Right cardiac atrium (tissue), 5 donors: ENCODE data around the gene TRNP1. TPM values are rescaled to one million over a fixed set of nuclear protein-coding genes. Genes with fewer than 3 reads are reported as not detected.
A peak's percentile ranks its signal among the peaks of the same experiment; 100 is the strongest.

Experiments
- ATAC-seq, 2 donors: fragments of 200-7000 bp; cut with Tn5 transposase; one replicate each; pipeline versions ENCODE4 v1.8.0 to v1.9.1; 2020; ENCODE audit warnings: moderate library complexity in 2 of 2, mild to moderate bottlenecking in 1 of 2
- DNase-seq, 3 donors: peaks; one replicate each; pipeline ENCODE4 v3.0.0-alpha.2; 2020
- H3K27ac ChIP-seq: one replicate; pipeline ENCODE4 v1.5.1; 2013; ENCODE audit warnings: mild to moderate bottlenecking, low read length, control low read depth, moderate library complexity
- H3K27me3 ChIP-seq: one replicate; pipeline ENCODE4 v1.6.1; 2013; ENCODE audit not compliant: control insufficient read depth, insufficient read depth
- H3K4me1 ChIP-seq: one replicate; pipeline ENCODE4 v1.6.1; 2013; ENCODE audit warnings: low read length; ENCODE audit not compliant: control insufficient read depth, insufficient read depth
- H3K4me3 ChIP-seq: one replicate; pipeline ENCODE4 v1.5.1; 2013; ENCODE audit warnings: low read length, control low read depth
- H3K9me3 ChIP-seq: one replicate; pipeline ENCODE4 v1.6.1; 2013; ENCODE audit warnings: low read length; ENCODE audit not compliant: control insufficient read depth
- WGBS: extraction: QIAGEN DNeasy Blood & Tissue Kit; methylation state at CpG from one replicate; pipeline ENCODE4 v1.1.7; 2013; 5-methylcytosine and 5-hydroxymethylcytosine counted together
- intact Hi-C, 4 donors: fragments of 100-400 bp; cut with DNase I; formaldehyde crosslinking; loops; one replicate each; pipeline versions ENCODE4 v1.11.0 to v1.14.0; 2022 to 2023
- polyA plus RNA-seq: library from polyadenylated mRNA; stranded (reverse); fragments of 200-250 nt; gene quantifications from one replicate; pipeline ENCODE4 v1.2.3, GENCODE V29; 2013
- total RNA-seq, 4 donors: library from RNA; stranded (reverse); fragmentation: NEBNext Ultra II Directional; extraction: Animal tissue kit (Norgen Biotek cat#: 25700); gene quantifications; one replicate each; pipeline ENCODE4 v1.2.1, GENCODE V29; 2021
- donor health status: healthy with polysubstance abuse.
- donor health status: DM: no; HTN: yes; CAD: no.
- donor health status: DM: no; HTN: no; CAD: no.
- donor health status: DM: no; HTN: yes; CAD: no; lungs with severe emphysema.
- donor health status: DM: yes; HTN: yes; CAD: no.

The TRNP1 gene
- total and polyA plus RNA-seq, 5 donors, result 45.9 to 64.6 (median 51.7) TPM

DNA sequence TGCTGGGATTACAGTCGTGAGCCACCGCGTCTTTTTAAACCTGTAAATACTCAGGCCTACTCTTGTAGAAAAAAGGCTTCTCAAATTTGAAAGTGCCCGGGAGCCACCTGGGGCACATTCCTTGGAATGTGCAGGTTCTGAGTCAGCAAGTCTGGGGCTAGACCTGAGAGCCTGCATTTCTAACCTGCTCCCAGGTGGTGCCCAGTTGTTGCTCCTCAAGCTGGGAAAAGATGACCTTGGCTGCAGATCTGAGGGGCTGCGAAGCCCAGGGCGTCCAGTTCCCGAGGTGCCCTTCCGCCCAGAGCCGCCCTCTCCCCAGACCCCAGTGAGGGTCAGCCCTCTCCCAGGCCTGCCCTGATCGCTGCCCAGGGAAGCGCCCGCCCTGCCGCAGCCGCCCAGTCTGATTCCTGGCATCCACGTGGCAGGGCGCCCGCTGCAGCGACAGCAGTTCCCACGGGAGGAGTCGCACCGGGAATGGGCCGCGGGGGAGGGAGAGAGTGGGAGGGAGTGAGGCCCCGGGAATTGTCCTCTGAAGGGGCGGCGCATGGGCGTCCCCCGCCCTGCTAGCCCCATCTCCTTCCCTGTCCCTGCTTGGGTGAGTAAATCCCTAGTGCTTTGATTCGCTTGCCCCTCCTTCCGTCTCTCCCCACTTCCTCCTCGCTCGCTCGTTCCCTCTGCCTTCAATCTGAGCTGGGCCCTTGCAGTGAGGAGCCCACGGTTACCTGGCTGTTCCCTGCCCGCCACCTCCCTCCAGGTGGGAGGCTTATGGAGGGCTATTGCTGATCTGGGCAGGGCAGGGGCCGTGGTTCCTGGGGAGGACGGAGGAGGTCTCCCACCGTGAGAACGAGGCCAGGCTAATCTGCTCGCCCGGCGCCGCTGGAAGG, 38.0 kb downstream of the TRNP1 start:
- WGBS, result 18% methylated on average over 43 of the region's 43 CpGs
- intact Hi-C loops, result loop anchor here in 1 of 4 donors (10.0 kb wide), 1 partner anchor 493 kb away; no protein-coding TSS in a partner anchor

DNA sequence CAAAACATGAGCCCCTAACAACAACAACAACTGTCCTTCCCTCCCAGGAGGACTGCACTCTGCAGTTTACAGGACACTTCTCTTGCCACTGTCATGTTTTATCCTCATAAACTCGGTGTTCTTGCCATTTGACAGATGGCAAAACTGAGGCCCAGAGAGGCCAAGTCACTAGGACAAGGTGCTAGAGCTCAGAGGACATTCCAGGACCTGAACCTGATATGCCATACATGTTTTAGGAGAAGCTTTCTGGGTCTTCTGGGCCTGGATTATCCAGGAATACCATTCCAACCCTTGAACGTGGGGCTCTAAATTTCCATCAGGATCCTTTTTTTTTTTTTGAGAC, 38.6 kb downstream of the TRNP1 start:
- WGBS, result 71% methylated on average over 2 of the region's 2 CpGs
- Histone ChIP-seq H3K9me3 (no peaks in the 10 kb centered on the region), H3K4me1 (no peaks in the 10 kb centered on the region), H3K27me3 (no peaks in the 10 kb centered on the region), H3K27ac (peak overlapping the region; percentile 5), H3K4me3 (peak overlapping the region; percentile 1)
- ATAC-seq (no peak), DNase-seq (no peak)
- intact Hi-C loops, result loop anchor here in 1 of 4 donors (10.0 kb wide), 1 partner anchor 493 kb away; no protein-coding TSS in a partner anchor

More for the DNA sequence above, 38.0 kb downstream of the TRNP1 start:
- Histone ChIP-seq H3K4me1 (no peaks in the 10 kb centered on the region), H3K27me3 (no peaks in the 10 kb centered on the region), H3K27ac (peak overlapping the region; percentile 5), H3K4me3 (peak overlapping the region; percentile 1), H3K9me3 (no peaks in the 10 kb centered on the region)
- DNase-seq (peak; percentile 87 to 92 (median 92)), ATAC-seq (peak; percentile 88 to 94)

DNA sequence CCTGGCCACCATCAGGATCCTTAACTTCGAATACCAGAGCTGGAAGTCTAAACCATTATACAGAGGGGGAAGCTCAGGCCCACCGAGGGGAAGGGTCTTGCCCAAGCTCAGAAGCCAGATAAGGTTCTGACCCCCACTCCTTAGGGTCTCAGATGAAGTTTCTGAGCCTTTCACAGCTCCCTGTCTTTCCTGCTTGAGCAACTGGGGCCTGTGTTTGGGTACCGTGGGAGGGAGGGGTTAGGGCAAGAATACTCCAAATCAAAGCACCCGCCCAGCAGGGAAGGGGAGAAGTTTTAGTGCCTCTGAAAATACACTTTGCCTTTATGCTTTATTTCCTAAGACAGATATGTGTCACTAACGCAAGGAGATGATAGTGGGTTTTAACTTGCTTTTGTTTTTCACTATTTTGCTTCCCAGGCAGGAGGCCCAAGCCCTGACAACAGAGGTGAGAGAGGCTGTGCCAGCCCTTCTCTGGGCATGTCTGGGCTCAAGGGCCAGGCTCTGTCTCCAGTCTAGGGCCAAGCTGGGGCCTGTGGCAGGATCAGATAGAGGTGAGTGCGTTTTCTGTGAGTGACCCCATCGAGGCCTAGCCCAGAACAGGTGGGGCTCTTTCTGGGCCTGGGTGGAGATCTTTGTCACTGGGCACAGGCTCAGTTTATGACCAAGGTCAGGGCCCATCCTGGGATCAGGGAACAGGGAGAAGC, 39.7 kb downstream of the TRNP1 start:
- 76% methylated on average over 7 of the region's 7 CpGs for WGBS
- H3K27me3 ChIP-seq, result no peaks in the 10 kb centered on the region
- intact Hi-C loops, result loop anchor here in 1 of 4 donors (10.0 kb wide), 1 partner anchor 492 kb away; no protein-coding TSS in a partner anchor
- no peak for DNase-seq
- no peaks in the 10 kb centered on the region for H3K9me3 ChIP-seq
- H3K27ac ChIP-seq, result peak overlapping the region; percentile 8
- ATAC-seq, result no peak
- H3K4me3 ChIP-seq, result no peak overlapping the region
- no peaks in the 10 kb centered on the region for H3K4me1 ChIP-seq

DNA sequence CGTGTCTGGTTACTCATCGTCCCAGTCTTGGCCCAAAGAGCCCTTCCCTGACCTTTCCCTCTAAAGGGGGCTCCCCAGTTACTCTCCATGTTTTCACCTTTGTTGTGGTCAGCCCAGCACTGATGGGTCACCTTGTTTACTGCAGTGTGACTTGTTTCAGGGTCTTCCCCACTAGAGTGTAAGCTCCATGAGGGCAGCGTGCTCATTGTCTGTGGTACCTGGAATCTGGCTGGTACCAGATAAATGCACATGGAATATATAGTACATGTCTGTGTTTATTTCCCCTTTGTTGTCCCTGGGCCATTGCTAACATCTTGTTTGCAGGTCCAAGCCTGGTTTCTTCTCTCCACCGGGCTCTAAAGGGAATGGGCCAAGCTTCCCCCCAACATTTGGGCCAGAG, 41.9 kb downstream of the TRNP1 start:
- H3K4me1 ChIP-seq, result no peaks in the 10 kb centered on the region
- intact Hi-C loops, result loop anchor here in 1 of 4 donors (10.0 kb wide), 1 partner anchor 489 kb away; no protein-coding TSS in a partner anchor
- ATAC-seq (no peak), DNase-seq (no peak)
- H3K9me3 ChIP-seq, result no peaks in the 10 kb centered on the region
- no peak overlapping the region for H3K27ac ChIP-seq
- no peaks in the 10 kb centered on the region for H3K27me3 ChIP-seq
- no peak overlapping the region for H3K4me3 ChIP-seq
- WGBS, result 90% methylated on average over 4 of the region's 4 CpGs

DNA sequence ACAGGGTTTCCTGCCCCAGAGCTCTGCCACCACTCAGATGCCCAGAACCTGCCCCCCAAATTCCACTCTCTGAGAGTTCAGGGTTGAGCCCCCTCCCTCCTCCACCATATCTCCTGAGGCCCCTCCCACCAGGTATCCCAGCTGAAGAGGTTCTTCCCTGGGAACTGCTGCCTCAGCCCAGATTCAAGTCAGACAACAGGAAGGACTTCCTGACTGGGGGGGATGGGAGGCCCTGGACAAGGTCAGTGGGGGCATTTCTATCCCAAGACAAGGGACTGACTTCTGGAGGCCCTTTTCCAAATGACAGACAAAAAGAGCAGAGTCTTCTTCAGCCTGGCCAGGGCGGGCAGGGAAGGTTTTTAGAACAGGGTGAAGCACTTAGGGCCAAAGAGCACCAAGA, 43.2 kb downstream of the TRNP1 start:
- H3K27me3 ChIP-seq, result no peaks in the 10 kb centered on the region
- DNase-seq, result no peak

DNA sequence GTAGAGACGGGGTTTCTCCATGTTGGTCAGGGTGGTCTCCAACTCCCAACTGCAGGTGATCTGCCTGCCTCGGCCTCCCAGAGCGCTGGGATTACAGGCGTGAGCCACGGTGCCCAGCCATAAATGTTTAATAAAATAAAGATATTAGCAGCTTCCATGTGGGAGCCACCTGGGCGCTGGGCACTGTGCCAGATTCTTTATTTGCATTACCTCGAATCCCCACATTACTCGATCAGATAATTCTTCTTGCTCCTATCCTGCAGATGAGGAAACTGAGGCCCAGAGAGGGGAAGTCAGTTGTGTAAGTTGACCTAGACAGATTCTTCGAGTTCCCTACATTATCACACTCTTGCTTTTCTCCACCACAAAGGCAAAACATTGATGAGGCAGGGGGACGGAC, 44.0 kb downstream of the TRNP1 start:
- Histone ChIP-seq H3K4me3 (no peak overlapping the region), H3K9me3 (no peaks in the 10 kb centered on the region), H3K27ac (no peak overlapping the region), H3K4me1 (no peaks in the 10 kb centered on the region), H3K27me3 (no peaks in the 10 kb centered on the region)
- ATAC-seq, result no peak
- DNase-seq, result no peak
- WGBS, result 65% methylated on average over 10 of the region's 10 CpGs
- intact Hi-C loops, result loop anchor here in 1 of 4 donors (10.0 kb wide), 1 partner anchor 487 kb away; no protein-coding TSS in a partner anchor

More for the DNA sequence above, 43.2 kb downstream of the TRNP1 start:
- ATAC-seq, result no peak
- no peaks in the 10 kb centered on the region for H3K4me1 ChIP-seq
- no peaks in the 10 kb centered on the region for H3K9me3 ChIP-seq
- H3K27ac ChIP-seq, result no peak overlapping the region
- H3K4me3 ChIP-seq, result no peak overlapping the region
- WGBS, result 95% methylated on average over 1 of the region's 1 CpG
- intact Hi-C loops, result loop anchor here in 1 of 4 donors (10.0 kb wide), 1 partner anchor 488 kb away; no protein-coding TSS in a partner anchor

DNA sequence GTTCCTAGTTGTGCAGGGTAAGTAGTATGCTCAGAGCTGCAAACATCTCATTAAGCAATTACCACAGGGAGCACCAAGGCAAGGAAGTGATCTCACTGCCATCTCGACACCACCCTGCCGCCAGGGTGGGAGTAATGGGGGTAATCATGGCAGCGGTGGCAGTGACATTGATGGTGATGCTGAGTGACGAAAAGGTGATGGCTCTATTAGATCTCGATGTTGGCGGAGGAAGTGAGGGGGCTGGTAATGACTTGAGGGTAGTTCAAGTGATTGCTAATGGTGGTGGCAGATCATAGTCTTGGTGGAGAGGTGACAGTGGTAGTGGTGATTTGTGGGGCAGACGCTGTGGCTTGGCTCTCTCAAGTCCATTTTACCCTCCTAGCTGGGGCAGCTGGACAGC, 44.5 kb downstream of the TRNP1 start:
- 72% methylated on average over 7 of the region's 7 CpGs for WGBS
- ATAC-seq (no peak), DNase-seq (no peak)
- Histone ChIP-seq H3K9me3 (no peaks in the 10 kb centered on the region), H3K27me3 (no peaks in the 10 kb centered on the region), H3K27ac (no peak overlapping the region), H3K4me1 (no peaks in the 10 kb centered on the region), H3K4me3 (no peak overlapping the region)
- intact Hi-C loops, result loop anchor here in 1 of 4 donors (10.0 kb wide), 1 partner anchor 487 kb away; no protein-coding TSS in a partner anchor

DNA sequence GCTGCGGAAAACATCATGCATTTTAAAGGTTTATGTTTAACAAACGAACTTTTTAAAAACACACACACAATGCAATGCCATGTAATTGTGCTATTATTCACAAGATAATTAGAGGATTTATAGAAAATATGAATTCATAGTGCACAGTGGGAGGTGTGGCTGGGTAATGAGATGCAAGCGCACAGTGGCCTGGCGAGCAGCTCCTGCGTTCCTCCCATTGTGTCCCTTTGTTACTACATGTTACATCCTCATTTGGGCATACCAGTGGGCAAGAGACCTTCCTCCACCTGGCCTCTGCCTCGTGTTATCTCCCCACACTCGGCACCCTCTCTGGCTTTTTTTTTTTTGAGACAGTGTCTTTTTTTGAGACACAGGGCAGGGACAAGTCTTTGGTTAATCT, 49.2 kb downstream of the TRNP1 start:
- Histone ChIP-seq H3K4me1 (no peaks in the 10 kb centered on the region), H3K4me3 (no peak overlapping the region), H3K27ac (no peak overlapping the region), H3K9me3 (no peaks in the 10 kb centered on the region), H3K27me3 (no peaks in the 10 kb centered on the region)
- DNase-seq (no peak), ATAC-seq (no peak)
- intact Hi-C loops, result loop anchor here in 2 of 4 donors (5.0 to 10.0 kb wide), 3 partner anchors 40 to 242 kb away; no protein-coding TSS in a partner anchor
- WGBS, result 74% methylated on average over 7 of the region's 7 CpGs

DNA sequence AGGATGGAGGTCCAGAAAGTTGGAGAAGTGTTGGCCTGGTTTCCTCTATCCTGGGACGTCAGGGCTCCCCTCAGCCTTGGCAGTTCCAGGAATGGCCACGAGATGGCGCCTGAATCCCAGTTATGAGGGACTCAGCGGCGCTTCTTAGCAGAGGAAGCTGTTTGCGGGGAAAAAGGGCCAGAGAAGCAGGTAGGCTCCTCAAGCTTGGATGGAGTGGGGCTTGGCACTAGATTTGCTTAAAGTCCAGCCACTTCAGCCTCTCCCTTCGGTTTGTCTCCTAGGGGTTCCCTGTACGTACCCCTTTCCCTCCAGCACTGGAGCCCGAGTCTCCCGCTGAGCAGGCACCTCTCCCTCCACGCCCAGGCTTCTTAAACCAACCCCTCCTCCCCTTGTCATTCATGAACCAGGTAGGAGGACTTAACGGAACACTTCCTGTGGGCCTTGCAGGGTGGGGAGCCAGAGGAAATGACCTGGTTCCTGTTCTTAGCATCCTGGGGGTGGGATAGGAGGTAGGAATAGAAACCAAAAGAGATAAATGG, 51.2 kb downstream of the TRNP1 start:
- Histone ChIP-seq H3K4me1 (no peaks in the 10 kb centered on the region), H3K27me3 (no peaks in the 10 kb centered on the region), H3K4me3 (no peak overlapping the region), H3K9me3 (no peaks in the 10 kb centered on the region), H3K27ac (no peak overlapping the region)
- WGBS, result 12% methylated on average over 12 of the region's 12 CpGs
- peak; percentile 86 to 95 (median 95) for DNase-seq
- intact Hi-C loops, result loop anchor here (1.0 to 10.0 kb wide), 7 partner anchors 42 to 240 kb away; no protein-coding TSS in a partner anchor
- ATAC-seq, result peak; percentile 89 to 90

DNA sequence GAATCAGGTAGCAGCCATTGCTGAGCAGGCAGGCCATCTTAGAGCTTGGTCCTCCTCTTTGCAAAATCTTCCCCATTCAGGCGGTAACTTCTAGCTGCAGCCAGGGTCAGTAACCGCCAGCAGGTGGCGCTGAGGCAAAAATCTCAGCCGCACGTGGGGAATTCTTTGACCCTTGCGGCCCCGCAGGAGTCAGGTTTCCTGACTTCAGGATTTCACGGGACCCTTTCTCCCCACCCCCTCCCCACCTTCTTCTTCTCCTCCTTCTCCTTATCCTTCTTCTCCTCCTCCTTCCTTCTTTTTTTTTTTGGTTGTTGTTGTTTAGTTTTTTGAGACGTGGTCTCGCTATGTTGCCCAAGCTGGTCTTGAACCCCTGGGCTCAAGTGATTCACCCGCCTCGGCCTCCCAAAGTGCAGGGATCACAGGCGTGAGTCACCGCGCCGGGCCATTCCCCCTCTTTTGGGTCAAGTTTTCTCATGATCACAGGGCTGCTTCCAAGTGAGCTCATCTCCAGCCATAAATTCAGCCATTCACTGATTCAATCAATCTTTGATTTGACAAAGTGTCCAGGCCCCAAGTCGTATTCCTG, 52.6 kb downstream of the TRNP1 start:
- DNase-seq (peak; percentile 67 to 87 (median 86)), ATAC-seq (peak; percentile 42 to 68)
- H3K4me3 ChIP-seq, result no peak overlapping the region
- WGBS, result 25% methylated on average over 17 of the region's 17 CpGs
- no peaks in the 10 kb centered on the region for H3K27me3 ChIP-seq
- H3K9me3 ChIP-seq, result no peaks in the 10 kb centered on the region
- no peaks in the 10 kb centered on the region for H3K4me1 ChIP-seq
- intact Hi-C loops, result loop anchor here in 3 of 4 donors (2.0 to 10.0 kb wide), 5 partner anchors 49 to 239 kb away; no protein-coding TSS in a partner anchor
- no peak overlapping the region for H3K27ac ChIP-seq
